Right kidney (tissue), 9 donors: ENCODE measurements around the gene PFDN5.

ENCODE experiments used
- DNase-seq: peaks from one replicate; pipeline ENCODE4 v3.0.0-alpha.2; 2016
- long read RNA-seq, 8 donors: transcript quantifications; one replicate each; lab custom pipeline, GENCODE V29; 2026

PFDN5 gene
- long read RNA-seq, donor 1, transcript PFDN5-213 (3 exons, 596 nt): minor isoform, 20 of 855 reads
- long read RNA-seq, donor 1, transcript PFDN5-214 (6 exons, 847 nt): major isoform, 622 of 855 reads
- long read RNA-seq, donor 1, transcript PFDN5-203 (4 exons, 478 nt): minor isoform, 52 of 855 reads
- long read RNA-seq, donor 1, transcript PFDN5-206 (2 exons, 541 nt): minor isoform, 10 of 855 reads
- long read RNA-seq, donor 1, partial matches to known transcripts: 34 of 855 reads
- long read RNA-seq, donor 1, other reads (novel, unspliced or antisense): 87 of 855 reads
- long read RNA-seq, donor 2, transcript PFDN5-214 (6 exons, 847 nt): major isoform, 375 of 496 reads
- long read RNA-seq, donor 2, transcript PFDN5-203 (4 exons, 478 nt): minor isoform, 27 of 496 reads
- long read RNA-seq, donor 2, transcript PFDN5-206 (2 exons, 541 nt): minor isoform, 13 of 496 reads
- long read RNA-seq, donor 2, transcript PFDN5-213 (3 exons, 596 nt): minor isoform, 13 of 496 reads
- long read RNA-seq, donor 2, partial matches to known transcripts: 13 of 496 reads
- long read RNA-seq, donor 2, other reads (novel, unspliced or antisense): 39 of 496 reads
- long read RNA-seq, donor 3, transcript PFDN5-206 (2 exons, 541 nt): minor isoform, 5 of 259 reads
- long read RNA-seq, donor 3, transcript PFDN5-203 (4 exons, 478 nt): minor isoform, 17 of 259 reads
- long read RNA-seq, donor 3, transcript PFDN5-213 (3 exons, 596 nt): minor isoform, 6 of 259 reads
- long read RNA-seq, donor 3, transcript PFDN5-214 (6 exons, 847 nt): major isoform, 202 of 259 reads
- long read RNA-seq, donor 3, partial matches to known transcripts: 10 of 259 reads
- long read RNA-seq, donor 3, other reads (novel, unspliced or antisense): 9 of 259 reads
- long read RNA-seq, donor 4, transcript PFDN5-217 (4 exons, 497 nt): minor isoform, 9 of 380 reads
- long read RNA-seq, donor 4, transcript PFDN5-213 (3 exons, 596 nt): minor isoform, 13 of 380 reads
- long read RNA-seq, donor 4, transcript PFDN5-203 (4 exons, 478 nt): minor isoform, 13 of 380 reads
- long read RNA-seq, donor 4, transcript PFDN5-214 (6 exons, 847 nt): major isoform, 280 of 380 reads
- long read RNA-seq, donor 4, partial matches to known transcripts: 9 of 380 reads
- long read RNA-seq, donor 4, other reads (novel, unspliced or antisense): 37 of 380 reads
- long read RNA-seq, donor 5, transcript PFDN5-203 (4 exons, 478 nt): minor isoform, 30 of 495 reads
- long read RNA-seq, donor 5, transcript PFDN5-214 (6 exons, 847 nt): major isoform, 365 of 495 reads
- long read RNA-seq, donor 5, transcript PFDN5-206 (2 exons, 541 nt): minor isoform, 7 of 495 reads
- long read RNA-seq, donor 5, transcript PFDN5-217 (4 exons, 497 nt): minor isoform, 9 of 495 reads
- long read RNA-seq, donor 5, partial matches to known transcripts: 8 of 495 reads
- long read RNA-seq, donor 5, other reads (novel, unspliced or antisense): 57 of 495 reads
- long read RNA-seq, donor 6, transcript PFDN5-213 (3 exons, 596 nt): minor isoform, 9 of 368 reads
- long read RNA-seq, donor 6, transcript PFDN5-214 (6 exons, 847 nt): major isoform, 273 of 368 reads
- long read RNA-seq, donor 6, transcript PFDN5-203 (4 exons, 478 nt): minor isoform, 20 of 368 reads
- long read RNA-seq, donor 6, transcript PFDN5-206 (2 exons, 541 nt): minor isoform, 9 of 368 reads
- long read RNA-seq, donor 6, partial matches to known transcripts: 14 of 368 reads
- long read RNA-seq, donor 6, other reads (novel, unspliced or antisense): 28 of 368 reads
- long read RNA-seq, donor 7, transcript PFDN5-203 (4 exons, 478 nt): minor isoform, 39 of 604 reads
- long read RNA-seq, donor 7, transcript PFDN5-213 (3 exons, 596 nt): minor isoform, 8 of 604 reads
- long read RNA-seq, donor 7, transcript PFDN5-206 (2 exons, 541 nt): minor isoform, 12 of 604 reads
- long read RNA-seq, donor 7, transcript PFDN5-214 (6 exons, 847 nt): major isoform, 435 of 604 reads
- long read RNA-seq, donor 7, partial matches to known transcripts: 27 of 604 reads
- long read RNA-seq, donor 7, other reads (novel, unspliced or antisense): 69 of 604 reads
- long read RNA-seq, donor 8, transcript PFDN5-206 (2 exons, 541 nt): minor isoform, 20 of 382 reads
- long read RNA-seq, donor 8, transcript PFDN5-203 (4 exons, 478 nt): minor isoform, 22 of 382 reads
- long read RNA-seq, donor 8, transcript PFDN5-213 (3 exons, 596 nt): minor isoform, 11 of 382 reads
- long read RNA-seq, donor 8, transcript PFDN5-214 (6 exons, 847 nt): major isoform, 291 of 382 reads
- long read RNA-seq, donor 8, partial matches to known transcripts: 0 of 382 reads
- long read RNA-seq, donor 8, other reads (novel, unspliced or antisense): 24 of 382 reads

- DNase-seq: peak; percentile 85
These were observed at the start of gene PFDN5 for GRCh38 chr12:53295070-53295890. Gene PFDN5, plus strand, starts transcription at chr12:53295542. Its CDS starts 26 bp downstream, at chr12:53295568.

GRCh38 chr12:53251477-53252348 lies 43.6 kb upstream of the PFDN5 start:
- peak; percentile 83 for DNase-seq

- no peak for DNase-seq
These were observed 42.9 kb upstream of the PFDN5 start for GRCh38 chr12:53252349-53252916.

- no peak for DNase-seq
These were observed 42.0 kb upstream of the PFDN5 start for GRCh38 chr12:53253298-53253697.

GRCh38 chr12:53254816-53255545 lies 40.4 kb upstream of the PFDN5 start:
- no peak for DNase-seq

- no peak for DNase-seq
These were observed 39.3 kb upstream of the PFDN5 start for GRCh38 chr12:53255996-53256395.

- no peak for DNase-seq
These were observed 36.5 kb upstream of the PFDN5 start for GRCh38 chr12:53258541-53259539.

GRCh38 chr12:53259891-53260290 lies 35.5 kb upstream of the PFDN5 start:
- no peak for DNase-seq

GRCh38 chr12:53265783-53266182 lies 29.6 kb upstream of the PFDN5 start:
- no peak for DNase-seq

- DNase-seq: no peak
These were observed 27.9 kb upstream of the PFDN5 start for GRCh38 chr12:53267306-53267998.

GRCh38 chr12:53267999-53268629 lies 27.2 kb upstream of the PFDN5 start, which contains the start of gene ESPL1:
Gene ESPL1, plus strand, starts transcription at chr12:53268299. Its CDS starts 468 bp downstream, at chr12:53268767.
- DNase-seq: peak; percentile 90

- no peak for DNase-seq
These were observed 26.4 kb upstream of the PFDN5 start for GRCh38 chr12:53268630-53269562.

- DNase-seq: no peak
These were observed 20.9 kb upstream of the PFDN5 start for GRCh38 chr12:53274445-53274844.
